Astrocyte of the spinal cord (primary cell): Measurements from ENCODE around the gene EEF1AKMT2.

Experiments used
- DNase-seq: peaks from one replicate; pipeline ENCODE4 v3.0.0; 2011; ENCODE audit warnings: low read depth, low spot score
- H3K4me3 ChIP-seq: 2 replicates; pipeline ENCODE4 v1.5.1; 2011; ENCODE audit warnings: low read depth, mild to moderate bottlenecking, low read length, moderate library complexity
- CTCF ChIP-seq: IDR thresholded peaks from 2 replicates; pipeline ENCODE4 v1.5.1; 2012; ENCODE audit warnings: low read depth, mild to moderate bottlenecking, low read length, inconsistent platforms
- in situ Hi-C: cut with HindIII; loops from 2 replicates; pipeline ENCODE4 v1.10.0; 2017; ENCODE audit warnings: low sequenced_read_pairs

The EEF1AKMT2 gene

GRCh38 chr10:124723826-124724225, 67.9 kb downstream of the EEF1AKMT2 start:
- in situ Hi-C loops: no loop called here
- no peak for DNase-seq
- H3K4me3 ChIP-seq: no peak overlapping the region
- no peak for TF ChIP-seq CTCF

- no peak for DNase-seq
- no peak overlapping the region for H3K4me3 ChIP-seq
- in situ Hi-C loops: no loop called here
- TF ChIP-seq CTCF: no peak
These were observed 68.6 kb downstream of the EEF1AKMT2 start for GRCh38 chr10:124722798-124723783.

- no peak for TF ChIP-seq CTCF
- no peak overlapping the region for H3K4me3 ChIP-seq
- in situ Hi-C loops: no loop called here
- DNase-seq: no peak
These were observed 70.2 kb downstream of the EEF1AKMT2 start for GRCh38 chr10:124721330-124722045.

GRCh38 chr10:124719213-124719851, 72.4 kb downstream of the EEF1AKMT2 start:
- in situ Hi-C loops: no loop called here

GRCh38 chr10:124717911-124718741, 73.6 kb downstream of the EEF1AKMT2 start:
- DNase-seq: no peak
- in situ Hi-C loops: no loop called here

More at GRCh38 chr10:124719213-124719851, 72.4 kb downstream of the EEF1AKMT2 start:
- no peak overlapping the region for H3K4me3 ChIP-seq
- DNase-seq: peak; percentile 53
- TF ChIP-seq CTCF: peak; percentile 51

More at GRCh38 chr10:124717911-124718741, 73.6 kb downstream of the EEF1AKMT2 start:
- TF ChIP-seq CTCF: no peak
- no peak overlapping the region for H3K4me3 ChIP-seq
